Keratinocyte (primary cell): ENCODE results near the gene DPF3. TPM values are rescaled to one million over a fixed set of nuclear protein-coding genes. Genes with fewer than 3 reads are reported as not detected.

Experiments used
- DNase-seq: peaks from one replicate; pipeline ENCODE4 v3.0.0-alpha.2; 2011; ENCODE audit warnings: low read depth, missing footprints, low spot score
- FAIRE-seq: peaks from 2 replicates; lab custom pipeline; 2011; peaks lifted over from hg19 to GRCh38; lab: Jason Lieb, UNC
- H2AFZ ChIP-seq: 2 replicates; pipeline ENCODE4 v1.6.0; 2012; ENCODE audit warnings: low read length, control low read depth, inconsistent platforms; ENCODE audit not compliant: control insufficient read depth
- H3K27ac ChIP-seq: 2 replicates; pipeline ENCODE4 v1.5.1; 2011; ENCODE audit warnings: low read length; ENCODE audit not compliant: control insufficient read depth, insufficient read depth
- H3K27me3 ChIP-seq: 3 replicates; pipeline ENCODE4 v1.6.0; 2011; ENCODE audit warnings: low read length; ENCODE audit not compliant: control insufficient read depth, insufficient read depth; ENCODE audit errors: extremely low read depth
- H3K36me3 ChIP-seq, 2 experiments: 2 replicates in 1 of 2; 3 replicates in 1 of 2; pipeline ENCODE4 v1.5.1; 2011; ENCODE audit warnings: low read length in 2 of 2, mild to moderate bottlenecking in 1 of 2; ENCODE audit not compliant: control insufficient read depth in 2 of 2, insufficient read depth in 2 of 2; ENCODE audit errors: extremely low read depth in 1 of 2
- H3K4me1 ChIP-seq: 3 replicates; pipeline ENCODE4 v1.5.1; 2011; ENCODE audit warnings: low read length; ENCODE audit not compliant: control insufficient read depth, insufficient read depth; ENCODE audit errors: extremely low read depth
- H3K4me2 ChIP-seq: 3 replicates; pipeline ENCODE4 v1.6.0; 2011; ENCODE audit warnings: low read depth, low read length; ENCODE audit not compliant: control insufficient read depth, insufficient read depth; ENCODE audit errors: extremely low read depth
- H3K4me3 ChIP-seq, 3 experiments: fragments of 200-600 bp in 1 of 3; sonication (generic) in 1 of 3; 2 replicates in 2 of 3; 3 replicates in 1 of 3; pipeline ENCODE4 v1.5.1; 2011 to 2016; ENCODE audit warnings: low read length in 3 of 3, mild to moderate bottlenecking in 3 of 3, control low read depth in 2 of 3, inconsistent platforms in 1 of 3, low read depth in 1 of 3, mixed read lengths in 1 of 3, mixed run types in 1 of 3, moderate library complexity in 1 of 3; ENCODE audit not compliant: control insufficient read depth in 2 of 3, insufficient read depth in 2 of 3; ENCODE audit errors: extremely low read depth in 1 of 3
- H3K79me2 ChIP-seq: 2 replicates; pipeline ENCODE4 v1.6.0; 2012; ENCODE audit warnings: low read length; ENCODE audit not compliant: control insufficient read depth, insufficient read depth
- H3K9ac ChIP-seq: 3 replicates; pipeline ENCODE4 v1.6.0; 2011; ENCODE audit warnings: low read length; ENCODE audit not compliant: control insufficient read depth, insufficient read depth; ENCODE audit errors: extremely low read depth
- H3K9me1 ChIP-seq: 3 replicates; pipeline ENCODE4 v1.6.0; 2011; ENCODE audit warnings: low read length; ENCODE audit not compliant: control insufficient read depth, insufficient read depth; ENCODE audit errors: extremely low read depth
- H3K9me3 ChIP-seq: 2 replicates; pipeline ENCODE4 v1.5.1; 2012; ENCODE audit warnings: low read depth, low read length; ENCODE audit not compliant: control insufficient read depth
- H4K20me1 ChIP-seq: 3 replicates; pipeline ENCODE4 v1.6.0; 2011; ENCODE audit warnings: low read length; ENCODE audit not compliant: control insufficient read depth, insufficient read depth; ENCODE audit errors: extremely low read depth
- EZH2 ChIP-seq: IDR thresholded peaks from one replicate; pipeline ENCODE4 v1.6.1; 2012; ENCODE audit warnings: inconsistent platforms, mild to moderate bottlenecking, low read length, moderate library complexity
- dilution Hi-C: fragments of 300-500 bp; cut with MboI; formaldehyde crosslinking; loops from one replicate; pipeline ENCODE4 v1.7.0; 2020; ENCODE audit warnings: low sequenced_read_pairs; ENCODE audit not compliant: extremely low pct_ligation_motif_present
- polyA plus RNA-seq, 5 experiments: library from polyadenylated mRNA; depleted of rRNA in 3 of 5; stranded (reverse) in 3 of 5; stranded (forward) in 1 of 5; unstranded in 1 of 5; fragments of >200 nt; gene quantifications; 1 replicate in 1 of 5; 2 replicates in 3 of 5; 3 replicates in 1 of 5; pipeline versions ENCODE4 v1.2.1 to v1.2.3, GENCODE V29; 2011 to 2012; ENCODE audit warnings: missing spikeins in 2 of 5, low read depth in 1 of 5, low replicate concordance in 1 of 5
- TF ChIP-seq, protein P1 (sequence below), 3 experiments: IDR thresholded peaks in 1 of 3; conservative IDR thresholded peaks in 1 of 3; optimal IDR thresholded peaks in 1 of 3; 2 replicates in 2 of 3; 3 replicates in 1 of 3; pipeline versions ENCODE3 to v1.5.1; 2011; ENCODE audit warnings: low read length in 3 of 3, mild to moderate bottlenecking in 3 of 3, moderate library complexity in 2 of 3, control low read depth in 1 of 3, inconsistent platforms in 1 of 3; ENCODE audit not compliant: insufficient read depth in 2 of 3; ENCODE audit errors: extremely low read depth in 1 of 3

Gene DPF3
- polyA plus RNA-seq, 1 donor (not counting 4 experiments of a cell fraction or from before 2014, with no cell fraction given), result 1.1 TPM

DNA sequence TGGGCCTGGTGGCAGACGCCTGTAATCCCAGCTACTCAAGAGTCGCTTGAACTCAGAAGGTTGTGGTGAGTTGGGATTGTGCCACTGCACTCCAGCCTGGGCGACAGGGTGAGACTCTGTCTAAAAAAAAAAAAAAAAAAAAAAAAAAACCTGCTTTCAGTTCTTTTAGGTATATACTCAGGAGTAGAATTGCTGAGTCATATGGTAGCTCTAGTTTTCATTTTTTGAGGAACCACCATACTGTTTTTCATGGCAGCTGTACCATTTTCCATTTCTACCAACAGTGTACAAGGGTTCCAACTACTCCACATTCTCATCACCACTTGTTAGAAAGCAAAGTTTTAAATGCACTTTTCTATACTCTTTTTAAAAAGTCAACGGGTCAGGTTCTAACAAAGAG, 119.8 kb downstream of the DPF3 start:
- Histone ChIP-seq H3K79me2 (no peaks in the 10 kb centered on the region), H3K9me3 (no peaks in the 10 kb centered on the region), H3K4me1 (no peaks in the 10 kb centered on the region), H3K27me3 (no peaks in the 10 kb centered on the region), H3K27ac (no peak overlapping the region), H2AFZ (no peak overlapping the region), H4K20me1 (no peaks in the 10 kb centered on the region), H3K4me2 (no peak overlapping the region), H3K36me3 (no peaks in the 10 kb centered on the region), H3K9ac (no peak overlapping the region), H3K9me1 (no peaks in the 10 kb centered on the region), H3K4me3 (no peak overlapping the region)
- dilution Hi-C loops, result no loop called here
- FAIRE-seq (no peak), DNase-seq (no peak)
- TF ChIP-seq, protein P1, sequence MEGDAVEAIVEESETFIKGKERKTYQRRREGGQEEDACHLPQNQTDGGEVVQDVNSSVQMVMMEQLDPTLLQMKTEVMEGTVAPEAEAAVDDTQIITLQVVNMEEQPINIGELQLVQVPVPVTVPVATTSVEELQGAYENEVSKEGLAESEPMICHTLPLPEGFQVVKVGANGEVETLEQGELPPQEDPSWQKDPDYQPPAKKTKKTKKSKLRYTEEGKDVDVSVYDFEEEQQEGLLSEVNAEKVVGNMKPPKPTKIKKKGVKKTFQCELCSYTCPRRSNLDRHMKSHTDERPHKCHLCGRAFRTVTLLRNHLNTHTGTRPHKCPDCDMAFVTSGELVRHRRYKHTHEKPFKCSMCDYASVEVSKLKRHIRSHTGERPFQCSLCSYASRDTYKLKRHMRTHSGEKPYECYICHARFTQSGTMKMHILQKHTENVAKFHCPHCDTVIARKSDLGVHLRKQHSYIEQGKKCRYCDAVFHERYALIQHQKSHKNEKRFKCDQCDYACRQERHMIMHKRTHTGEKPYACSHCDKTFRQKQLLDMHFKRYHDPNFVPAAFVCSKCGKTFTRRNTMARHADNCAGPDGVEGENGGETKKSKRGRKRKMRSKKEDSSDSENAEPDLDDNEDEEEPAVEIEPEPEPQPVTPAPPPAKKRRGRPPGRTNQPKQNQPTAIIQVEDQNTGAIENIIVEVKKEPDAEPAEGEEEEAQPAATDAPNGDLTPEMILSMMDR (optimal IDR thresholded peaks at IDR 0.05 in 1 of 3, IDR thresholded peaks at IDR 0.05 in 1 of 3, conservative IDR thresholded peaks at IDR 0.05 in 1 of 3; ENCODE audit: extremely low read depth in 1 of 3, insufficient read depth in 2 of 3, low read length in 3 of 3), result no peak
- TF ChIP-seq EZH2, result no peak

DNA sequence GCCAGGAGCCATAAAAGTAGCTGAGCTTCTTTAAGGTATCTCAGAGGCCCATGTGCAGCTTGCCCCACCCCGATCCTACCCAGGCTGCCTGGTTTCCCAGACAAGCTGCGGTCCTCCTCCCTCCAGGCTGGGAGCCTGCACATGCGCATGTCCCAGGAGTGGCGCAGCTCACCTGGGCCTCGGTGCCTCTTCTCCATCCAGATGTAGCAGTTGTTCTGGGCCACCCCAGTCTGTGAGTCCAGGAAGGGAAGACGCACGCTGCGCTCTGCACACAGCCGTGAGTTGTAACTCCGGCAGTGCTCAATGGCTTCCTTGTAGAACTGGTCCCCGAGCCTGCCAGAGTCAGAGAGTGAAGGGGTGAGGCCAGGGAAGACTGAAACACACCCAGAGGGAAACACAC, 122.3 kb downstream of the DPF3 start:
- dilution Hi-C loops, result no loop called here
- Histone ChIP-seq H3K4me2 (no peak overlapping the region), H2AFZ (no peak overlapping the region), H3K9ac (no peak overlapping the region), H3K4me1 (no peaks in the 10 kb centered on the region), H3K27me3 (no peaks in the 10 kb centered on the region), H3K4me3 (no peak overlapping the region), H3K36me3 (no peaks in the 10 kb centered on the region), H3K27ac (no peak overlapping the region), H3K9me3 (no peaks in the 10 kb centered on the region), H3K9me1 (no peaks in the 10 kb centered on the region), H3K79me2 (no peaks in the 10 kb centered on the region), H4K20me1 (no peaks in the 10 kb centered on the region)
- no peak for DNase-seq
- TF ChIP-seq, protein P1 (optimal IDR thresholded peaks at IDR 0.05 in 1 of 3, IDR thresholded peaks at IDR 0.05 in 1 of 3, conservative IDR thresholded peaks at IDR 0.05 in 1 of 3; ENCODE audit: extremely low read depth in 1 of 3, insufficient read depth in 2 of 3, low read length in 3 of 3), result no peak
- TF ChIP-seq EZH2, result no peak
- FAIRE-seq, result no peak
